Hepatocyte (in vitro differentiated cells): ENCODE results near the gene KAT5.

Experiments
- EZH2 ChIP-seq: fragments of 200-600 bp; sonication (generic); IDR thresholded peaks from 2 replicates; pipeline ENCODE4 v1.6.1; 2016; ENCODE audit warnings: antibody characterized with exemption, mild to moderate bottlenecking, borderline replicate concordance
- TF ChIP-seq, protein P1 (sequence below): fragments of 200-600 bp; sonication (generic); IDR thresholded peaks from 2 replicates; pipeline ENCODE4 v1.5.1; 2016; ENCODE audit warnings: antibody characterized with exemption, mild to moderate bottlenecking; ENCODE audit not compliant: poor library complexity

DNA sequence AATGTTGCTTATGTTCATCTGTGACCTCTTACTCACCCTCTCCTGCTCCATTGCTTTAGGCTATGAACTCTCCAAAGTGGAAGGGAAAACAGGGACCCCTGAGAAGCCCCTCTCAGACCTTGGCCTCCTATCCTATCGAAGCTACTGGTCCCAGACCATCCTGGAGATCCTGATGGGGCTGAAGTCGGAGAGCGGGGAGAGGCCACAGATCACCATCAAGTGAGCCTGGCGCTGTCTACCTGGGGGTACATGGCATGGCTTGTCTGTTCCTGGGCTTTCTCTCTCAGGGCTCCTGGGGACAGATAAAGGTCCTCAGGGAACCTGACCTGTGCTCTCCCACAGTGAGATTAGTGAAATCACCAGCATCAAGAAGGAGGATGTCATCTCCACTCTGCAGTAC lies 6.5 kb downstream of the KAT5 start:
- TF ChIP-seq, protein P1, sequence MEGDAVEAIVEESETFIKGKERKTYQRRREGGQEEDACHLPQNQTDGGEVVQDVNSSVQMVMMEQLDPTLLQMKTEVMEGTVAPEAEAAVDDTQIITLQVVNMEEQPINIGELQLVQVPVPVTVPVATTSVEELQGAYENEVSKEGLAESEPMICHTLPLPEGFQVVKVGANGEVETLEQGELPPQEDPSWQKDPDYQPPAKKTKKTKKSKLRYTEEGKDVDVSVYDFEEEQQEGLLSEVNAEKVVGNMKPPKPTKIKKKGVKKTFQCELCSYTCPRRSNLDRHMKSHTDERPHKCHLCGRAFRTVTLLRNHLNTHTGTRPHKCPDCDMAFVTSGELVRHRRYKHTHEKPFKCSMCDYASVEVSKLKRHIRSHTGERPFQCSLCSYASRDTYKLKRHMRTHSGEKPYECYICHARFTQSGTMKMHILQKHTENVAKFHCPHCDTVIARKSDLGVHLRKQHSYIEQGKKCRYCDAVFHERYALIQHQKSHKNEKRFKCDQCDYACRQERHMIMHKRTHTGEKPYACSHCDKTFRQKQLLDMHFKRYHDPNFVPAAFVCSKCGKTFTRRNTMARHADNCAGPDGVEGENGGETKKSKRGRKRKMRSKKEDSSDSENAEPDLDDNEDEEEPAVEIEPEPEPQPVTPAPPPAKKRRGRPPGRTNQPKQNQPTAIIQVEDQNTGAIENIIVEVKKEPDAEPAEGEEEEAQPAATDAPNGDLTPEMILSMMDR, result no peak
- no peak for TF ChIP-seq EZH2
